Measurements from ENCODE around the gene CCDC50.

DNA sequence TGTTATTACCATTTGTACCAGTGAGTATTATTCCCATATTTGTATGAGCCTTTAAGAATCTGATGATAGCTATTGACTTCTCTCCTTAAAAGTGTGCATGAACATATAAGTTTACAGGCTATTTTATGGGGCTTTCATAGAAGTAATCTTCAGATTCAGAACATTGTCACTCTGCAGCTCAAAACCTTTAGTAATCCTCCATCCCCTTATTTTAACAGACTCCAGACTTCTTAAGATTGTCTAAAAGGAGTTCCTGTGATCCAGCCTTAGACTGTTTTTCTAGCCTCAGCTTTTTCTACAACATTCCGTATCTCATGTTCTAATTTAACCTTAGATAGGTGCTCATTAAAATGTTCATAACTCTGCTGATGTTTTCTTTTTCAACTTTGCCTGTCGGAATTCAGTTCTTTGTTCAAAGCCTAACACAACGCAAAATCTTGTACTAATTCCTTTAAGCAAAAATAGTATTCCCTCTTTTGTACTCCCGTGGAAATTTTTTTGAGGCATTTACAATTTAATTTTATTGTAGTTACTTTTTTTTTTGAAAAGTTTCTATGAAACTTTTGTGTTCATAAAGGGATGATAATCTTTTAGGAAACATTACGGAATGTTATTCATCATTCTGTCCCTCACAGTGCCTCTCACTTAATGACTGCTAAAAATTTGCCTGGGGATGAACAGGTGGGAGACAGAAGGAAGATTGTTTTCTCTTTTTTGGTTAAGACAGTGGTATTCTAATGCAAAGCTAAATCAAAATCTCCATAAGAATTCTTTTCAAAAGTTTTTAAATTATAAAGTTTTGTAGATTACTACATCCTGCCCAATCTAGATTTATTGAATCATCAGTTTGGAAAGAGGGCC lies 39.8 kb downstream of the CCDC50 start:
- TF ChIP-seq, protein P1, sequence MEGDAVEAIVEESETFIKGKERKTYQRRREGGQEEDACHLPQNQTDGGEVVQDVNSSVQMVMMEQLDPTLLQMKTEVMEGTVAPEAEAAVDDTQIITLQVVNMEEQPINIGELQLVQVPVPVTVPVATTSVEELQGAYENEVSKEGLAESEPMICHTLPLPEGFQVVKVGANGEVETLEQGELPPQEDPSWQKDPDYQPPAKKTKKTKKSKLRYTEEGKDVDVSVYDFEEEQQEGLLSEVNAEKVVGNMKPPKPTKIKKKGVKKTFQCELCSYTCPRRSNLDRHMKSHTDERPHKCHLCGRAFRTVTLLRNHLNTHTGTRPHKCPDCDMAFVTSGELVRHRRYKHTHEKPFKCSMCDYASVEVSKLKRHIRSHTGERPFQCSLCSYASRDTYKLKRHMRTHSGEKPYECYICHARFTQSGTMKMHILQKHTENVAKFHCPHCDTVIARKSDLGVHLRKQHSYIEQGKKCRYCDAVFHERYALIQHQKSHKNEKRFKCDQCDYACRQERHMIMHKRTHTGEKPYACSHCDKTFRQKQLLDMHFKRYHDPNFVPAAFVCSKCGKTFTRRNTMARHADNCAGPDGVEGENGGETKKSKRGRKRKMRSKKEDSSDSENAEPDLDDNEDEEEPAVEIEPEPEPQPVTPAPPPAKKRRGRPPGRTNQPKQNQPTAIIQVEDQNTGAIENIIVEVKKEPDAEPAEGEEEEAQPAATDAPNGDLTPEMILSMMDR (IDR thresholded peaks at IDR 0.05): no peak
- TF ChIP-seq EZH2 (IDR thresholded peaks at IDR 0.05) (no peak), EZH2phosphoT487 (IDR thresholded peaks at IDR 0.05) (no peak)

All from neural progenitor cell (in vitro differentiated cells).